GM20431 (cell line): ENCODE measurements around the gene ZNF143.
"Not testable (repeated sequence)": the region's sequence is repeated elsewhere in the genome, so short reads cannot be mapped to it uniquely, and the experiment has no call there.

Source experiments
- in situ Hi-C: fragments of 300-500 bp; cut with MseI, MboI; formaldehyde crosslinking; loops from one replicate; pipeline ENCODE4 v1.15.0; 2020; ENCODE audit warnings: low sequenced_read_pairs; ENCODE audit not compliant: unreplicated experiment

Gene ZNF143

DNA sequence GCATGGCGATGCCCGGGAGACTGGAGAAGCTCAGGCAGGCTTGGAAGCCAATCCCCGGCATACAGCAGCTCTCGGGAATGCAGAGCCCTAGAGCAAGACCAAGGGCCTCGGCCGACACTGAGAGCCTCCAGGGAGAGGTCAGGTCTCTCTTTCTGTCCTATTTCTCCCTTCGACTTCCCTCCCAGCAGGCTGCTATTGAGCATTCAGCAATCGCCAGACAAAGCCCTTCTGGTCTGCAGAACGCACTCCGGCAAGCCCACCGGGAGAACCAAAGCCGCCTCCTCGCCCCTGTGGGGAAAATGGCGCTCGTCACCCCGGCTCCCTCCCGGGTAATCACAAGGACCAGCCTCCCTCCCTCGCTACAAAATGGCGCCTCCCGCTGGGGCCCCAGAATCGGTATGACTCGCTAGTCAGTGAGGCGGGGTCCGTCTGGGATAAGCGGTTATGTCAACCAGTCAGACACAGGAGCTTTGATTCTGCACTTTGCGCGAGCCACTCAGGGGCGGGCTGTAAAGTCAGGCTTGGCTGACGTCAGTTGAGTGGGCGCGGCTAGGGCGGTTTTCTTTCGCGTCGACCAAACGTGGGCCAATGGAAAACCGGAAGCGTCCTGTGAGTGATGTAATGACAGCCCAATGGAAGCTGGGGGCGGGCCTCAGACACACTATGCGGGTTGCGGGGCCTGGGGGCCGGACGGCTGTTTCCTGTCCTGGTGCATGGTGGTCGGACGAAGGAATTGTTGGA is at the start of gene ZNF143:
ZNF143 (plus strand) TSS at position 691 of the 741 bp plus-strand sequence. CDS start 10,297 bp downstream, outside the sequence.
- in situ Hi-C loops: no loop called here

DNA sequence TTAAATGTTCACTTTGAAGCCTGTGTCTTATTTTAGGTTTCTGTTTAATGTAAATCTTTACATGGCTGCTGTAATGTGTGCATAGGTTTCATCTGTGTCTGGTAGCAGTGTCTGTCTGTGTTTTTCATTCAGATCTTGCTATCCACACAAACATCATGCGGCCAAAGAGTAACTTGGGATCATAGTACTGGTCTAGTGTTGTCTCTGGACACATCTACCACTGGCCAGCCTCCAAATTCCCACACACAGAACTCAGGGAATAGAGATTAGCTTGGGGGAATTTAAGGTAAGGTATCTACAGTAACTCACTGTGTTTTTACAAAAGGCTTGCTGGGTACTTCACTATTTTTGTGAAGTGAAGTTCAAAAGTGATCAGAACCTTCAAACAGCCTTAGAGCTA is 32.1 kb upstream of the ZNF143 start:
- in situ Hi-C loops: no loop called here

DNA sequence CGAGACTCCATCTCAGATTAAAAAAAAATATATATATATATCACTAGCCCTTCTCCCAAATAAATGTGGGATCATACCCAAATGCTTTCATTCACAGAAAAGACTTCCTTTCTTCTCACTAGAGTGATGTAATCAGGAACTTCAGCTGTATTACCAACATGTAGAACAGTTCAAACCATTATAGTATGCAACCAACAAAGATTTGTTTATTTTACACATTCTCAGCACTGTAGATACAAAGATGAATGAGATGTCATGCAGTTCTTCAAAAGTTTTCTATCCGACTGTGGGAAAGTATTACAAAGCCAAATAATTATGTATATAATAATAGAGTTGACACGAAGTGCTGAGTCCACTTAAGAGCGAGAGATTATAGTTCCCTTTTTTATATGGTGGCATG is 22.2 kb upstream of the ZNF143 start:
- in situ Hi-C loops: no loop called here

GRCh38 chr11:9446230-9446629 is 14.6 kb upstream of the ZNF143 start:
- in situ Hi-C loops: no loop called here

GRCh38 chr11:9448576-9449352 is 12.0 kb upstream of the ZNF143 start:
- in situ Hi-C loops: no loop called here

DNA sequence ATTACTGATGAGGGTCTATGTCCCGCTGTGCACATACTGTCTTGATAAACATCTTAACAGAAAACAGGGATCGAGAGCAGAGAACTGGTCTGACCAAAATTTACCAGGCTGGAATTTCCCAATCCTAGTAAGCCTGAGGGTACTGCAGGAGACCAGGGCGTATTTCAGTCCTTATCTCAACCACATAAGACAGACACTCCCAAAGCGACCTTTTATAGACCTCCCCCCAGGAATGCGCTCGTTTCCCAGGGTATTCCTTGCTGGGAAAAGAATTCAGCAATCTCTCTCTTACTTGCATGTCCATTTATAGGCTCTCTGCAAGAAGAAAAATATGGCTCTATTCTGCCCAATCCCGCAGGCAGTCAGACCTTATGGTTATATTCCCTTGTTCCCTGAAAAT is 8.8 kb upstream of the ZNF143 start:
- in situ Hi-C loops: not testable (repeated sequence)

- in situ Hi-C loops: no loop called here
Observed at GRCh38 chr11:9455722-9456121, 5.1 kb upstream of the ZNF143 start.

- in situ Hi-C loops: no loop called here
Observed at GRCh38 chr11:9459667-9460321, 1.0 kb upstream of the ZNF143 start.

DNA sequence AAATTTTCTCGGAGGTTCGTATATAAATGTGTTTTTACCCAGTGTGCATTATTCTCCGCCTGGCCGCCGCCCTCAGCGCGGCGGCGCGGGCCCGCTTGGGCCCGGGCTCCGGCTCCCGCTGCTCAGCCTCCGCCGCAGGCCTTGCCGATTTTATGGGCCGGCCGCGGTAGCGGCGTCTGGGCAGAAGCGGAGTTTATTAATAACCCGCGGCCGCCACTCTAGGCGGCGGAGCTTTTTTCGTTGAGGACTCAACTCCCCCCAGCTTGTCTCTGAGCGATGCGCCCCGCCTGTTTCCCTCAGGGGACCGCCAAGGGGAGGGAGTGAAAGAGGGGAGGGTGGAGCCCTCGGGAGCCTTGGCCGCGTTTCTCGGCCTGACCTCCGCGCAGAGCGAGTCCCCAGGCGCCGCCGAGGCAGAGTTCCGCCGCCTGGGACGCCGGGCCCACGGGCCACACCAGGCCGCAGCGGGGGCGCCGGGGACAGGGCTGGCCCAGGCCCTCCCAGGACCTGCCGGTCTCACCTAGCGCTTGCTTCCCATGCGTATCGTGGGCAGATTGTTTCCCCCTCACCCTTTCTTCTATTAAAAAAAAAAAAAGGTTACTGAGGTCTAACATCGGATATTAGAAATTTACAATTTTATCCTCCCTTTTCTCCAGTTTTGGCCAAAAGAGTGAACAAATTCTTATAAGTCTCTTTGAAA is 399 bp downstream of the ZNF143 start:
- in situ Hi-C loops: no loop called here

GRCh38 chr11:9461760-9462134 is 935 bp downstream of the ZNF143 start:
- in situ Hi-C loops: no loop called here

DNA sequence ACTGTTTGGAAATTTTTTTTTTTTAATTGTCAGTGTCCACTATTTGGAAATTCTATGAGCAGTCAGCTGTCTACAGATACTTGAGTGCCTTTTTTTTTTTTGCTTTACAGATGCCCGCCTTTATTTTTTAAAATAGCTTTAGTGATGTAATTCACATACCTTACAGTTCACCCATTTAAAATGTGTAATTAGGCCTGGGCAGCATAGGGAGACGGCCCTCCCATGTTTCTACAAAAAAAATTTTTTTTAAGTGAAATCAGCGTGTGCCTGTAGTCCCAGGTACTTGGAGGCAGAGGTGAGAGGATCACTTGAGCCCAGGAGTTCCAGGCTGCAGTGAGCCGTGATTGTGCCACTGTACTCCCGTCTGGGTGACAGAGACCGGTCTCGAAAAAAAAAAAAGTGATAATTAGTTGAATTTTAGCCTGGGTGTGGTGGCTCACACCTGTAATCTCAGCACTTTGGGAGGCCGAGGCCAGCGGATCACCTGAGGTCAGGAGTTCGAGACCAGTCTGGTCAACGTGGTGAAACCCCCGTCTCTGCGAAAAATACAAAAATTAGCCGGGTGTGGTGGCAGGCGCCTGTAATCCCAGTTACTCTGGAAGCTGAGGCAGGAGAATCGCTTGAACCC is 1.5 kb downstream of the ZNF143 start:
- in situ Hi-C loops: no loop called here

DNA sequence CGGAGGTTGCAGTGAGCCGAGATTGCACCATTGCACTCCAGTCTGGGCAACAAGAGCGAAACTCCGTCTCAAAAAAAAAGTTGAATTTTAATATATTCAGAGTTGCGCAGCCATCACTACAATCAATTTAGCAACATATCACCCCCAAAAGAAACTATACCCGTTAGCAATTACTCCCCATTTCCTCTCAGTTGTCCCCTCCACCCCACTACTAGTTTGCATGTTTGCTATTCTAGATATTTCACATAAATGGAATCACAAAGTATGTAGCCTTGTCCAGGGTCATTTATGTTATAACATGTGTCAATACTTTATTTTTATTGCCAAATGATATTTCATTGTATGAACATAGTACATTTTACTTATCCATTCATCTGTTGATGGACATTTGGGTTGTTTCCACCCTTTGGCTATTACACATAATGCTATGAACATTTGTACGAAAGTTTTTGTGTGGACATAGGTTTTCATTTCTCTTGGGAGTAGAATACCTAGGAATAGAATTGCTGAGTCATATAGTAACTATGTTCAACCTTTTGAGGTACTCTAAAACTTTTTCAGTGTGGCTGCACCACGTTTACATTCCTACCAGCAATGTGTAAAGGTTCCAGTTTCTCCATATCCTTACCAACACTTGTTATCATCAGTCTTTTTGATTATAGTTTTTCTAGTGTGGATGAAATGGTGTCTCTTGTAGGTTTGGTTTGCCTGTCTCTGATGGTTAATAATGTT is 2.2 kb downstream of the ZNF143 start:
- in situ Hi-C loops: no loop called here

DNA sequence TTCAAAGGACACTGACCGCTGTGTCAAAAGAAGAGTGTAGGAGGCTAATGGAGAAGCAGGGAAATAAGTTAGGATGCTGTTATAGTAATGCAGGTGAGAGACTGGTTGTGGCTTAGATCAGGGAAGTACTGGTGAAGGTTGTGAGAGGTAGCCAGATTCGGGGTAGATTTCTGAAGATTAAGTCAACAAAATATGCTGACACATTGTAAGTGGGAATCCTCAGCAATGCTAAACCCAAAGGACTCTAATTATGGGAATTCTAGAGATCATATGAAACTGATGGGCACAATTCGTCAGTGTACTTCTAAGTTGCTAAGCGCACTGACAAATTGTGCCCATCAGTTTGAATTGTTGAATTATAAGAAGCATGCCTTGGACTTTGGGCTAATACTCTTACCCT is 10.0 kb downstream of the ZNF143 start:
- in situ Hi-C loops: no loop called here

- in situ Hi-C loops: no loop called here
Observed at GRCh38 chr11:9473408-9473807, 12.6 kb downstream of the ZNF143 start.

DNA sequence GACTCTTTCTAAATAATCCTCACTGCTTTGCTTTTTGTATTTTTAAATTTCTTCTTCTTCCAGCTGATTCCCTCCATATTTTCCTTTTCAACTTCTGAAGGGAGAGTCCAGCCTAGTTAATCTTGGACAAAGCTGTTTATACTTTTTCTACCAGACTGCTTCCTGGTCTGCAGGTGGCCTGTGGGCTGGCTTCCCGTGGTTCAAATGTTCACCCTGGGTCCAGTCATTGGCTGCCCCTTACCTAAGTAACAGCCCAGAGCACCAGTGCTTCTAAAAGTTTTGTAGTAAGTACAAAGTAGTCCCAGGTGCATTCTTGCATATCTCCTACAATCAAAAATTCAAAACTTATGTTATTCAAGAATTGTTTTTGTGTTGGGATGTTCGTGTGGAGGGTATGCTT is 19.1 kb downstream of the ZNF143 start:
- in situ Hi-C loops: no loop called here

GRCh38 chr11:9489080-9489765 is 28.4 kb downstream of the ZNF143 start:
- in situ Hi-C loops: no loop called here

GRCh38 chr11:9490376-9490775 is 29.6 kb downstream of the ZNF143 start:
- in situ Hi-C loops: no loop called here

GRCh38 chr11:9493492-9493891 is 32.7 kb downstream of the ZNF143 start:
- in situ Hi-C loops: no loop called here

GRCh38 chr11:9494316-9494715 is 33.5 kb downstream of the ZNF143 start:
- in situ Hi-C loops: no loop called here
